ENCODE data around the gene LRRC34.

DNA sequence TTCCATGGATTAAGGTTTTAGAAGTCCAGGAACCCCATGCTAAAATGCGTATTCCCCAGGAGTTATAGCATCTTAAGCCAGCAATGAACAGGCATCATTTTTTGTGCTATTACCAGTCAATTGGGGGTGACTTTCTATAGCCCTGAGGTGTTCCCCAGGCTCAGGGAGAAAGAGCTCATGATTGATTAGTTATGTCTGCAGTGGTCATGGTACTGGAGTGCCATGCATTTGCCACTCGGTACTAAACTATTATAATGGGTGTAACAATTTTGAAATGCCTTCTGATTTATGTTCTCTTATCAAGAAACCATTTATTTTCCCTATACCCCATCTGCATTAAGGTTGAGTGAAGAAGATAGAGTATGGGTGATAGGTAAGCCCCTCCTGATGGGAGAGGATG is 45.1 kb upstream of the LRRC34 start:
- no peak for TF ChIP-seq ZNF384 (IDR thresholded peaks at IDR 0.05)
- TF ChIP-seq FOXM1 (IDR thresholded peaks at IDR 0.05; ENCODE audit: borderline replicate concordance): no peak
- TF ChIP-seq NFRKB (IDR thresholded peaks at IDR 0.05): no peak
- TF ChIP-seq SUZ12 (IDR thresholded peaks at IDR 0.05): no peak
- no peak for TF ChIP-seq SP1 (IDR thresholded peaks at IDR 0.05)

Measured in HEK293T (cell line).